HL-60 (cell line): ENCODE measurements around the gene GXYLT2.

ENCODE experiments used
- POLR2AphosphoS5 ChIP-seq: IDR thresholded peaks from 2 replicates; pipeline ENCODE4 v1.6.1; 2012; ENCODE audit warnings: low read depth
- TF ChIP-seq, protein P1 (sequence below): IDR thresholded peaks from one replicate; pipeline ENCODE4 v1.5.1; 2011; ENCODE audit warnings: low read length, control low read depth, inconsistent platforms; ENCODE audit not compliant: insufficient read depth

DNA sequence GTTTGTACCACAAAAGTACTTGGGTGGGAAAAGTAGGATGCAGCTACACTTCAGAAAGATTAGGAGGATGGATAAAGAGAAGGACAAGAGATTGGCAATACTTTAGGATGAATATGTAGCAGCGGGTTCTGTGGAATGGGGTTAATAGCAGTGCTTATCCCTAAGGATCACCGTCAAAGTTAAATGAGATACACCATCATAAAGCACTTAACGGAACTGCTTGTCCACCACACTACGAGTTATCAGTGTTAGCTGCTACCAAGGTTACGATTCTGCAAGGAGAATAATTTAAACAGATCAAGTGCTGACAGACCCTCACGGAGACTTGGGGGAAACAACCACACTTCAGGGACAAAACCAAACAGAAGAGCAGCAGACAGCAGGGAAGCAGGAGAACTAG is 40.6 kb upstream of the GXYLT2 start:
- no peak for TF ChIP-seq POLR2AphosphoS5
- TF ChIP-seq, protein P1, sequence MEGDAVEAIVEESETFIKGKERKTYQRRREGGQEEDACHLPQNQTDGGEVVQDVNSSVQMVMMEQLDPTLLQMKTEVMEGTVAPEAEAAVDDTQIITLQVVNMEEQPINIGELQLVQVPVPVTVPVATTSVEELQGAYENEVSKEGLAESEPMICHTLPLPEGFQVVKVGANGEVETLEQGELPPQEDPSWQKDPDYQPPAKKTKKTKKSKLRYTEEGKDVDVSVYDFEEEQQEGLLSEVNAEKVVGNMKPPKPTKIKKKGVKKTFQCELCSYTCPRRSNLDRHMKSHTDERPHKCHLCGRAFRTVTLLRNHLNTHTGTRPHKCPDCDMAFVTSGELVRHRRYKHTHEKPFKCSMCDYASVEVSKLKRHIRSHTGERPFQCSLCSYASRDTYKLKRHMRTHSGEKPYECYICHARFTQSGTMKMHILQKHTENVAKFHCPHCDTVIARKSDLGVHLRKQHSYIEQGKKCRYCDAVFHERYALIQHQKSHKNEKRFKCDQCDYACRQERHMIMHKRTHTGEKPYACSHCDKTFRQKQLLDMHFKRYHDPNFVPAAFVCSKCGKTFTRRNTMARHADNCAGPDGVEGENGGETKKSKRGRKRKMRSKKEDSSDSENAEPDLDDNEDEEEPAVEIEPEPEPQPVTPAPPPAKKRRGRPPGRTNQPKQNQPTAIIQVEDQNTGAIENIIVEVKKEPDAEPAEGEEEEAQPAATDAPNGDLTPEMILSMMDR = no peak
